DND-41 (cell line): Measurements from ENCODE around the gene CALCA.

ENCODE experiments used
- ATAC-seq: fragments of 200-7000 bp; cut with Tn5 transposase; 3 replicates; pipeline ENCODE4 v1.9.1; 2021; ENCODE audit warnings: low read depth; ENCODE audit not compliant: insufficient read depth
- DNase-seq: peaks from one replicate; pipeline ENCODE4 v3.0.0-alpha.2; 2020
- H2AFZ ChIP-seq: 2 replicates; pipeline ENCODE4 v1.6.0; 2012; ENCODE audit warnings: low read depth, low read length
- H3K27ac ChIP-seq: 2 replicates; pipeline ENCODE4 v1.5.1; 2012; ENCODE audit warnings: low read length, inconsistent platforms
- H3K27me3 ChIP-seq: fragments of 200-600 bp; sonication (generic); 2 replicates; pipeline ENCODE4 v1.6.0; 2012; ENCODE audit warnings: low read length, mild to moderate bottlenecking, inconsistent platforms; ENCODE audit not compliant: insufficient read depth, poor library complexity
- H3K36me3 ChIP-seq: 2 replicates; pipeline ENCODE4 v1.5.1; 2012; ENCODE audit warnings: low read length, inconsistent platforms; ENCODE audit not compliant: insufficient read depth
- H3K4me1 ChIP-seq: 2 replicates; pipeline ENCODE4 v1.5.1; 2012; ENCODE audit warnings: mild to moderate bottlenecking, low read length; ENCODE audit not compliant: insufficient read depth
- H3K4me2 ChIP-seq: 2 replicates; pipeline ENCODE4 v1.6.0; 2012; ENCODE audit warnings: mild to moderate bottlenecking, moderate library complexity, low read length, inconsistent platforms; ENCODE audit not compliant: insufficient read depth
- H3K4me3 ChIP-seq, 2 experiments: fragments of 200-600 bp in 1 of 2; shearing (Covaris generic) in 1 of 2; 2 replicates each; pipeline ENCODE4 v1.5.1; 2012 to 2016; ENCODE audit warnings: inconsistent platforms in 2 of 2, low read length in 2 of 2, mild to moderate bottlenecking in 2 of 2, low read depth in 1 of 2, moderate library complexity in 1 of 2
- H3K79me2 ChIP-seq: 2 replicates; pipeline ENCODE4 v1.6.0; 2012; ENCODE audit warnings: low read length, inconsistent platforms; ENCODE audit not compliant: insufficient read depth
- H3K9ac ChIP-seq: 2 replicates; pipeline ENCODE4 v1.6.0; 2012; ENCODE audit warnings: low read depth, mild to moderate bottlenecking, inconsistent platforms, low read length, moderate library complexity
- H3K9me3 ChIP-seq: 2 replicates; pipeline ENCODE4 v1.5.1; 2012; ENCODE audit warnings: low read length, moderate library complexity, mild to moderate bottlenecking, inconsistent platforms; ENCODE audit not compliant: insufficient read depth, severe bottlenecking
- H4K20me1 ChIP-seq: 2 replicates; pipeline ENCODE4 v1.6.0; 2012; ENCODE audit warnings: low read length; ENCODE audit not compliant: insufficient read depth
- CTCF ChIP-seq: IDR thresholded peaks from 2 replicates; pipeline ENCODE4 v1.5.1; 2012; ENCODE audit warnings: borderline replicate concordance, low read length, moderate library complexity, mild to moderate bottlenecking; ENCODE audit not compliant: poor library complexity, severe bottlenecking; ENCODE audit errors: extremely low read depth
- EZH2 ChIP-seq: IDR thresholded peaks from 3 replicates; pipeline ENCODE4 v1.6.1; 2012; ENCODE audit warnings: borderline replicate concordance, low read depth, mild to moderate bottlenecking, moderate library complexity, low read length, inconsistent platforms; ENCODE audit not compliant: severe bottlenecking

CALCA gene

GRCh38 chr11:14974515-14975251 is 2.5 kb upstream of the CALCA start:
- H2AFZ ChIP-seq, result no peak overlapping the region
- DNase-seq, result no peak

GRCh38 chr11:14973621-14974514 is 1.7 kb upstream of the CALCA start:
- Histone ChIP-seq H3K9me3 (no peaks in the 10 kb centered on the region), H3K4me1 (no peaks in the 10 kb centered on the region), H3K27ac (no peak overlapping the region), H3K36me3 (no peaks in the 10 kb centered on the region), H3K4me2 (no peak overlapping the region), H4K20me1 (no peaks in the 10 kb centered on the region; the same call in 1 of the 2 replicates), H3K9ac (no peak overlapping the region), H2AFZ (no peak overlapping the region), H3K4me3 (no peak overlapping the region), H3K79me2 (no peaks in the 10 kb centered on the region), H3K27me3 (peaks cover 14% of the 10 kb centered on the region)
- TF ChIP-seq CTCF, result no peak
- no peak for TF ChIP-seq EZH2
- ATAC-seq (no peak), DNase-seq (no peak)

More at GRCh38 chr11:14974515-14975251, 2.5 kb upstream of the CALCA start:
- no peak overlapping the region for H3K27ac ChIP-seq
- no peaks in the 10 kb centered on the region for H3K36me3 ChIP-seq
- no peak overlapping the region for H3K4me2 ChIP-seq
- ATAC-seq, result peak; percentile 40; the same call in 1 of the 3 replicates
- no peak overlapping the region for H3K4me3 ChIP-seq
- no peak overlapping the region for H3K9ac ChIP-seq
- H4K20me1 ChIP-seq, result no peaks in the 10 kb centered on the region; the same call in 1 of the 2 replicates
- TF ChIP-seq EZH2 (no peak), CTCF (peak; percentile 54)
- no peaks in the 10 kb centered on the region for H3K79me2 ChIP-seq
- H3K4me1 ChIP-seq, result no peaks in the 10 kb centered on the region
- H3K9me3 ChIP-seq, result no peaks in the 10 kb centered on the region
- H3K27me3 ChIP-seq, result peaks cover 14% of the 10 kb centered on the region

- Histone ChIP-seq H2AFZ (no peak overlapping the region), H3K27ac (no peak overlapping the region), H3K4me3 (no peak overlapping the region), H3K79me2 (no peaks in the 10 kb centered on the region), H4K20me1 (no peaks in the 10 kb centered on the region; the same call in 1 of the 2 replicates), H3K9ac (no peak overlapping the region), H3K4me2 (no peak overlapping the region), H3K27me3 (peaks cover 12% of the 10 kb centered on the region), H3K9me3 (no peaks in the 10 kb centered on the region), H3K36me3 (no peaks in the 10 kb centered on the region), H3K4me1 (no peaks in the 10 kb centered on the region)
- no peak for TF ChIP-seq EZH2
- TF ChIP-seq CTCF, result no peak
- no peak for DNase-seq
- ATAC-seq, result no peak
Measured at GRCh38 chr11:14972581-14973495, 687 bp upstream of the CALCA start.
